Measurements from ENCODE around the gene RASSF1. TPM values are rescaled to one million over a fixed set of nuclear protein-coding genes. Genes with fewer than 3 reads are reported as not detected.

The RASSF1 gene
- polyA plus RNA-seq, 2 of the 4 experiments (the other 2 are of a cell fraction), result 14.4 to 15.4 TPM

- Histone ChIP-seq H3K4me1 (peaks cover 23% of the 10 kb centered on the region; the same call in 2 of the 3 replicates), H3K4me3 (no peak overlapping the region), H3K27ac (no peak overlapping the region), H3K9me3 (no peaks in the 10 kb centered on the region), H3K4me2 (no peak overlapping the region)
- WGBS (ENCODE audit: missing lambda C conversion rate), result 100% methylated on average over 3 of the region's 18 CpGs
- FAIRE-seq, result no peak
- ATAC-seq, result no peak
- TF ChIP-seq RAD21 (conservative IDR thresholded peaks at IDR 0.05 in 1 of 2, IDR thresholded peaks at IDR 0.05 in 1 of 2) (no peak), CBX8 (IDR thresholded peaks at IDR 0.05) (no peak), TFCP2L1 (CRISPR knock-in tag; IDR thresholded peaks at IDR 0.05) (no peak), HOXA7 (CRISPR knock-in tag; IDR thresholded peaks at IDR 0.05) (no peak), MAX (IDR thresholded peaks at IDR 0.05) (no peak), ZC3H11A (IDR thresholded peaks at IDR 0.05) (no peak), MYC (IDR thresholded peaks at IDR 0.05; ENCODE audit: borderline replicate concordance, low read length) (no peak), RNF2 (IDR thresholded peaks at IDR 0.05; ENCODE audit: borderline replicate concordance, low read depth) (no peak), CBX2 (IDR thresholded peaks at IDR 0.05; ENCODE audit: borderline replicate concordance, low read depth) (no peak), HOXB13 (CRISPR knock-in tag; IDR thresholded peaks at IDR 0.05; ENCODE audit: low read depth) (no peak), HDAC2 (IDR thresholded peaks at IDR 0.05) (no peak), RCOR1 (IDR thresholded peaks at IDR 0.05; ENCODE audit: low read depth, low read length) (no peak), NR3C1 (IDR thresholded peaks at IDR 0.05) (no peak)
- TF ChIP-seq, protein P1, sequence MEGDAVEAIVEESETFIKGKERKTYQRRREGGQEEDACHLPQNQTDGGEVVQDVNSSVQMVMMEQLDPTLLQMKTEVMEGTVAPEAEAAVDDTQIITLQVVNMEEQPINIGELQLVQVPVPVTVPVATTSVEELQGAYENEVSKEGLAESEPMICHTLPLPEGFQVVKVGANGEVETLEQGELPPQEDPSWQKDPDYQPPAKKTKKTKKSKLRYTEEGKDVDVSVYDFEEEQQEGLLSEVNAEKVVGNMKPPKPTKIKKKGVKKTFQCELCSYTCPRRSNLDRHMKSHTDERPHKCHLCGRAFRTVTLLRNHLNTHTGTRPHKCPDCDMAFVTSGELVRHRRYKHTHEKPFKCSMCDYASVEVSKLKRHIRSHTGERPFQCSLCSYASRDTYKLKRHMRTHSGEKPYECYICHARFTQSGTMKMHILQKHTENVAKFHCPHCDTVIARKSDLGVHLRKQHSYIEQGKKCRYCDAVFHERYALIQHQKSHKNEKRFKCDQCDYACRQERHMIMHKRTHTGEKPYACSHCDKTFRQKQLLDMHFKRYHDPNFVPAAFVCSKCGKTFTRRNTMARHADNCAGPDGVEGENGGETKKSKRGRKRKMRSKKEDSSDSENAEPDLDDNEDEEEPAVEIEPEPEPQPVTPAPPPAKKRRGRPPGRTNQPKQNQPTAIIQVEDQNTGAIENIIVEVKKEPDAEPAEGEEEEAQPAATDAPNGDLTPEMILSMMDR (IDR thresholded peaks at IDR 0.05), result no peak
- TF ChIP-seq, protein P2, sequence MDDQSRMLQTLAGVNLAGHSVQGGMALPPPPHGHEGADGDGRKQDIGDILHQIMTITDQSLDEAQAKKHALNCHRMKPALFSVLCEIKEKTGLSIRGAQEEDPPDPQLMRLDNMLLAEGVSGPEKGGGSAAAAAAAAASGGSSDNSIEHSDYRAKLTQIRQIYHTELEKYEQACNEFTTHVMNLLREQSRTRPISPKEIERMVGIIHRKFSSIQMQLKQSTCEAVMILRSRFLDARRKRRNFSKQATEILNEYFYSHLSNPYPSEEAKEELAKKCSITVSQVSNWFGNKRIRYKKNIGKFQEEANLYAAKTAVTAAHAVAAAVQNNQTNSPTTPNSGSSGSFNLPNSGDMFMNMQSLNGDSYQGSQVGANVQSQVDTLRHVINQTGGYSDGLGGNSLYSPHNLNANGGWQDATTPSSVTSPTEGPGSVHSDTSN (IDR thresholded peaks at IDR 0.05), result no peak
- TF ChIP-seq, protein P3, sequence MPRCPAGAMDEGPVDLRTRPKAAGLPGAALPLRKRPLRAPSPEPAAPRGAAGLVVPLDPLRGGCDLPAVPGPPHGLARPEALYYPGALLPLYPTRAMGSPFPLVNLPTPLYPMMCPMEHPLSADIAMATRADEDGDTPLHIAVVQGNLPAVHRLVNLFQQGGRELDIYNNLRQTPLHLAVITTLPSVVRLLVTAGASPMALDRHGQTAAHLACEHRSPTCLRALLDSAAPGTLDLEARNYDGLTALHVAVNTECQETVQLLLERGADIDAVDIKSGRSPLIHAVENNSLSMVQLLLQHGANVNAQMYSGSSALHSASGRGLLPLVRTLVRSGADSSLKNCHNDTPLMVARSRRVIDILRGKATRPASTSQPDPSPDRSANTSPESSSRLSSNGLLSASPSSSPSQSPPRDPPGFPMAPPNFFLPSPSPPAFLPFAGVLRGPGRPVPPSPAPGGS (IDR thresholded peaks at IDR 0.05), result no peak
- ChIA-PET CTCF (interaction anchor here (0.8 kb wide), 2 partner anchors 33 to 51 kb away, joined by 3 read pairs; no protein-coding TSS in a partner anchor), POLR2A (no interaction called here)
- DNase-seq (ENCODE audit: low read depth in 1 of 2, low spot score in 1 of 2), result no peak
Measured at GRCh38 chr3:50296721-50297383, 43.8 kb downstream of the RASSF1 start.

DNA sequence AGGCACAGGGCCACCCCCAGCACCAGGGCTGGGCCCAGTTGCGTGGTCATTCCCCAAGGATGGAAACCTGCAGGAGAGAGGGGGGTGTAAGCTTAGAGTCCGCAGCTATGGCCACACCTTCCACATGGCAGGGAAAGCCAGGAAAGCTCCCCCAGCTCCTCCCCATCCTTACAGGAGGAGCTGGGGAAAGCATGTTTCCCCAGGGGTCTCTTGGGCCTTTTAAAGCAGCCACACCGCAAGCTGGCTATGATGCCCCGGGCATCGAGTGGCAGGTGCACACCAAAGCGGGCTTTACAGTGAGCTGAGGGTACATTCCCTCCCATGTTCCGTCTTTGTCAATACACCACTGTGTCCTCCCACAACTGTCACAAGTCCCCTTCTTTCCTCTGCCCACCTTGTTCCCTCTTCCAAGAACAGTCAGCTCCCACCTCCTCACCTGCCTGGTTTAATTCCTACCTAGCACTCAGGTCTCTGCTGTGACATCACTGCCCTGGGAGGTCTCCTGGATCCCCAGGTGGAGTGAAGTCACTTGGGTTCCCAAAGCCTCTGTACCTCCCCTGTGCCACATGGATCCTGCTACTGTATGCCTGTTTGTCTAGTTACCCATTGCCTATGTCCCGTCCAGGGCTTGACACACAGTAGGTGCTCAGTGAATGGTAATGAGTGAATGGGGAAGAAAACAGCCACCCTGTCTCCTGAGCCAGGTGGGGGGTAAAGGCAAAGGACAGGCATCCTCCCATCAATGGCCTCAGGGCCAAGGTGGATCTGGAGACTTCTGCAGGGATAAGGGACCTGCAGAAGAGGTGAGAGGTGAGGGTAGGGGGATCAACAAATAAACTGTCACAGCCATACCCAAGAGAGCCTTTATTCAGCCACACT lies 44.8 kb downstream of the RASSF1 start:
- ChIA-PET POLR2A (no interaction called here), CTCF (interaction anchor here (1.1 to 1.5 kb wide), 3 partner anchors 21 to 49 kb away, joined by 3 to 5 read pairs (median 4); no protein-coding TSS in a partner anchor)
- WGBS (ENCODE audit: missing lambda C conversion rate), result 84% methylated on average over 8 of the region's 8 CpGs
- no peak for DNase-seq (ENCODE audit: low read depth in 1 of 2, low spot score in 1 of 2)
- Histone ChIP-seq H3K4me3 (no peak overlapping the region), H3K4me1 (peaks cover 26% of the 10 kb centered on the region; the same call in 2 of the 3 replicates), H3K9me3 (no peaks in the 10 kb centered on the region), H3K27ac (no peak overlapping the region), H3K4me2 (no peak overlapping the region)
- FAIRE-seq, result no peak
- no peak for ATAC-seq
- TF ChIP-seq, protein P1 (IDR thresholded peaks at IDR 0.05), result no peak
- TF ChIP-seq SREBF2 (IDR thresholded peaks at IDR 0.05) (no peak), HEYL (CRISPR knock-in tag; IDR thresholded peaks at IDR 0.05) (no peak), EP300 (IDR thresholded peaks at IDR 0.05) (no peak), HOXB5 (CRISPR knock-in tag; IDR thresholded peaks at IDR 0.05) (no peak), REST (IDR thresholded peaks at IDR 0.05) (no peak), USF2 (IDR thresholded peaks at IDR 0.05) (no peak)
